BJ (cell line): ENCODE results near the gene SRL. TPM values are rescaled to one million over a fixed set of nuclear protein-coding genes. Genes with fewer than 3 reads are reported as not detected.

Source experiments
- CTCF ChIA-PET: fragments of 350-600 bp; formaldehyde crosslinking; extraction: SDS; loops from one replicate; lab custom pipeline; 2021; ENCODE audit warnings: antibody characterized with exemption, inconsistent platforms; lab: Yijun Ruan, JAX
- POLR2A ChIA-PET: fragments of 300-600 bp; sonication (Branson Sonifier 250); formaldehyde crosslinking; extraction: SDS; loops from one replicate; lab custom pipeline; 2021; ENCODE audit warnings: antibody characterized with exemption; lab: Charles Lee
- DNase-seq: peaks from one replicate; pipeline ENCODE4 v3.0.0-alpha.2; 2011; ENCODE audit warnings: low read depth
- H3K27me3 ChIP-seq: 2 replicates; pipeline ENCODE4 v1.6.0; 2011; ENCODE audit warnings: low read length; ENCODE audit not compliant: control insufficient read depth, insufficient read depth
- H3K36me3 ChIP-seq: 2 replicates; pipeline ENCODE4 v1.5.1; 2011; ENCODE audit warnings: low read length; ENCODE audit not compliant: control insufficient read depth, insufficient read depth
- H3K4me3 ChIP-seq: 2 replicates; pipeline ENCODE4 v1.5.1; 2011; ENCODE audit warnings: low read depth, mild to moderate bottlenecking, control low read depth, low read length
- CTCF ChIP-seq: IDR thresholded peaks from 2 replicates; pipeline ENCODE4 v1.5.1; 2011; ENCODE audit warnings: low read depth, mild to moderate bottlenecking, control low read depth, inconsistent platforms, low read length, moderate library complexity; ENCODE audit not compliant: insufficient read depth
- polyA plus RNA-seq: library from polyadenylated mRNA; depleted of rRNA; stranded (reverse); fragments of >200 nt; gene quantifications from 2 replicates; pipeline ENCODE4 v1.2.3, GENCODE V29; 2011

SRL gene
- polyA plus RNA-seq, 1 experiment = not detected

DNA sequence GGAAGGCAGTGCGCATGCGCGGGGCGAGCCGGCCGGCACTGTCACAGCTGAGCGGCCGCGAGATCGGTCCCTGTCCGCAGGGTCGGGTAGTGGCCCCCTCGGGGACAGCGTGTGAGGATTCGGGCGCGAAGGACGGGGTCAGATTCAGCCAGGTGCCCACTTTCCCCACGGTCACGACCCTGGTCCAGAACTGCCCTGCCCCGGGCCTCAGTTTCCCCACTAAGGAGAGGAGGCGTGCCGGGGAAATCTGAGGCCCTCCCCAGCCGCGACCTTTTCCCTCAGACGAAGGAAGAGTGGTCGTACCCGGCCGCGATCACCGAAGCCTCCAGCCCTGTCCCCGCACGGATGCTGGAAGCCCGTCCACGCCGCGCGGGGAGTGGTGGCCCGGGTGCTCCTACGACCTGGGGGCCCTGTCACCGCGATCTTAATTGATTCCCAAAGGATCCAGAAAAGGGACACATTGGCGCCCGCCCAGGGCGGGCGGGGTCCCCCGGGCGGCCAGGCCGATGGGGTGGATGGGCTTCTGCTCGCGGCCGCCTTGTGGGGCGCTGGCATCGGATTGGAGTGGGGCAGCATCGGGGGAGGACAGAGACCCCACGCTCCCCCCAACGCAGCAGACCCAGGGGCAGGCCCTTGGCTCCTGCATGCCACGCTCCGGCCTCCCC, 57.7 kb downstream of the SRL start:
- ChIA-PET POLR2A (interaction anchor here (0.6 kb wide), 3 partner anchors 77 to 130 kb away, joined by 4 read pairs; no protein-coding TSS in a partner anchor), CTCF (interaction anchor here (0.6 to 1.0 kb wide), 4 partner anchors 16 to 217 kb away, joined by 3 to 6 read pairs (median 4); no protein-coding TSS in a partner anchor)
- no peak for DNase-seq
- H3K4me3 ChIP-seq = peak overlapping the region; percentile 69
- H3K27me3 ChIP-seq = no peaks in the 10 kb centered on the region
- H3K36me3 ChIP-seq = no peaks in the 10 kb centered on the region
- TF ChIP-seq CTCF = no peak

DNA sequence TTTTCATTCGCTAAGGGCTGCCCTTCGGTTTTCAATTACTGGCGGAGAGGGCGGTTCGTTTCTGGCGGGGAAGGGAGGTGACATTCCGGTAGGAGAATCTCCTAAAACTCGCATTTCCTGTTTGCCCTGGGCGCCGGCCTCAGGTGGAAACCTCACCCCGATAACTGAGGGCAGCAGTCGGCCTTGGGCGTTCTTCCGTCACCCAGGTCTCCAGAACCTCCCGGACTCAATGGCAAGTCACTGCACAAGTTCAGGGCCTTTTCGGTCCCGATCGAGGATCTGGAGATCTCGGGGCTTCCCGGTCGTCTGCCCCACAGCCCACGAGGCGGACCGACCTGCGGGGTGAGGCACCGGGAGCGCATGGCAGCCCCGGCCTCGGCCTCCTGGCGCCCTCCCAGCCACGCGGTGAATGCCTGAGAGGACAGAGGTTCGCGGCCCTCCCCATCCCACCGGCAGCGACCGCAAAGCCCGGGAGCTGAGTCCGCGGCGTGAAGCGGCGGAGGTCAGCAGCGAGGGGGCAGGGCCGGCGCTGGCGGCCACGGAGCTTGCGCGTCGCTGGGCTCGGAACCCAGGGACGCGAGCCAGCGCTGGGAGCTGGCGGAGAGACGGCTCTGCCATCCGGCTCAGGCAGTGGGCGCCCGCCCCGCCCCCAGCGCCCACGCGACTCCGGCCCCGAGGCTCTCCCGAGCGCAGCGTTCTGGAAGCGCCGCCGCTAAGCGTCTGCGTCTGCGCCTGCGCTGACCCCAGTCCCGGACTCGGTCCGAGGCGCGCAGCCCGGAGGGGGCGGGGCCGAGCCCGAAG, 58.4 kb downstream of the SRL start:
- no peak for TF ChIP-seq CTCF
- ChIA-PET POLR2A (interaction anchor here (0.6 kb wide), 3 partner anchors 76 to 129 kb away, joined by 4 read pairs; no protein-coding TSS in a partner anchor), CTCF (interaction anchor here (0.6 to 1.0 kb wide), 4 partner anchors 17 to 216 kb away, joined by 3 to 6 read pairs (median 4); no protein-coding TSS in a partner anchor)
- H3K27me3 ChIP-seq = no peaks in the 10 kb centered on the region
- H3K36me3 ChIP-seq = no peaks in the 10 kb centered on the region
- peak overlapping the region; percentile 69 for H3K4me3 ChIP-seq
- peak; percentile 70 for DNase-seq

GRCh38 chr16:4182581-4183236, 59.2 kb downstream of the SRL start:
- no peaks in the 10 kb centered on the region for H3K36me3 ChIP-seq
- no peak for DNase-seq
- CTCF ChIA-PET = interaction anchor here (1.0 kb wide), 1 partner anchor 17 kb away, joined by 5 read pairs; no protein-coding TSS in a partner anchor
- peak overlapping the region; percentile 69 for H3K4me3 ChIP-seq
- H3K27me3 ChIP-seq = no peaks in the 10 kb centered on the region
- POLR2A ChIA-PET = no interaction called here
- TF ChIP-seq CTCF = no peak

DNA sequence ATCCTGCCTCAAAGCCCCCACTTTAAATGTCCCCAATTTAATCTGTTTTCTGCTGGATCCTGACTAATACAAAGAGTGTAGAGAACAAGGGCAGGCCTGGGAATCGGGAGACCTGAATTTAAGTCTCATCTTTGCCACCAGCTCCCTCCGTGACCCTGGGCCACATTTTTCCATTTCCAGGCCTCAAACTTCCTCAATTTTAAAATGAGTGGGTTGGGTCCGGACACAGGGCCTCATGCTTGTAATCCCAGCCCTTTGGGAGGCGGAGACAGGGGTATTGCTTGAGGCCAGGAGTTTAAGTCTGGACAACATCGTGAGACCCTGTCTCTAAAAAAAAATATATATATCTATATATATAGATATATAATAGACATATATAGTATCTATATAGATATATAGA, 61.4 kb downstream of the SRL start:
- no peak for DNase-seq
- Histone ChIP-seq H3K4me3 (no peak overlapping the region), H3K27me3 (no peaks in the 10 kb centered on the region), H3K36me3 (no peaks in the 10 kb centered on the region)
- TF ChIP-seq CTCF = no peak
- ChIA-PET CTCF (interaction anchor here (1.0 to 1.5 kb wide), 3 partner anchors 20 to 241 kb away, joined by 3 to 6 read pairs (median 5); no protein-coding TSS in a partner anchor), POLR2A (interaction anchor here (0.6 kb wide), 1 partner anchor 618 kb away, joined by 3 read pairs; no protein-coding TSS in a partner anchor)
